Measurements from ENCODE around the gene NCKAP1.

NCKAP1 gene

GRCh38 chr2:182916417-182916816 lies 121.8 kb downstream of the NCKAP1 start:
- TF ChIP-seq, protein P1, sequence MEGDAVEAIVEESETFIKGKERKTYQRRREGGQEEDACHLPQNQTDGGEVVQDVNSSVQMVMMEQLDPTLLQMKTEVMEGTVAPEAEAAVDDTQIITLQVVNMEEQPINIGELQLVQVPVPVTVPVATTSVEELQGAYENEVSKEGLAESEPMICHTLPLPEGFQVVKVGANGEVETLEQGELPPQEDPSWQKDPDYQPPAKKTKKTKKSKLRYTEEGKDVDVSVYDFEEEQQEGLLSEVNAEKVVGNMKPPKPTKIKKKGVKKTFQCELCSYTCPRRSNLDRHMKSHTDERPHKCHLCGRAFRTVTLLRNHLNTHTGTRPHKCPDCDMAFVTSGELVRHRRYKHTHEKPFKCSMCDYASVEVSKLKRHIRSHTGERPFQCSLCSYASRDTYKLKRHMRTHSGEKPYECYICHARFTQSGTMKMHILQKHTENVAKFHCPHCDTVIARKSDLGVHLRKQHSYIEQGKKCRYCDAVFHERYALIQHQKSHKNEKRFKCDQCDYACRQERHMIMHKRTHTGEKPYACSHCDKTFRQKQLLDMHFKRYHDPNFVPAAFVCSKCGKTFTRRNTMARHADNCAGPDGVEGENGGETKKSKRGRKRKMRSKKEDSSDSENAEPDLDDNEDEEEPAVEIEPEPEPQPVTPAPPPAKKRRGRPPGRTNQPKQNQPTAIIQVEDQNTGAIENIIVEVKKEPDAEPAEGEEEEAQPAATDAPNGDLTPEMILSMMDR (IDR thresholded peaks at IDR 0.05; ENCODE audit: control extremely low read depth, extremely low read depth, low read depth, missing control alignments) = no peak
- ChIA-PET POLR2A (no interaction called here), CTCF (interaction anchor here (1.0 to 1.5 kb wide), 3 partner anchors 11 to 149 kb away, joined by 3 to 5 read pairs (median 3); no protein-coding TSS in a partner anchor)
- DNase-seq (ENCODE audit: extremely low spot score) = no peak

DNA sequence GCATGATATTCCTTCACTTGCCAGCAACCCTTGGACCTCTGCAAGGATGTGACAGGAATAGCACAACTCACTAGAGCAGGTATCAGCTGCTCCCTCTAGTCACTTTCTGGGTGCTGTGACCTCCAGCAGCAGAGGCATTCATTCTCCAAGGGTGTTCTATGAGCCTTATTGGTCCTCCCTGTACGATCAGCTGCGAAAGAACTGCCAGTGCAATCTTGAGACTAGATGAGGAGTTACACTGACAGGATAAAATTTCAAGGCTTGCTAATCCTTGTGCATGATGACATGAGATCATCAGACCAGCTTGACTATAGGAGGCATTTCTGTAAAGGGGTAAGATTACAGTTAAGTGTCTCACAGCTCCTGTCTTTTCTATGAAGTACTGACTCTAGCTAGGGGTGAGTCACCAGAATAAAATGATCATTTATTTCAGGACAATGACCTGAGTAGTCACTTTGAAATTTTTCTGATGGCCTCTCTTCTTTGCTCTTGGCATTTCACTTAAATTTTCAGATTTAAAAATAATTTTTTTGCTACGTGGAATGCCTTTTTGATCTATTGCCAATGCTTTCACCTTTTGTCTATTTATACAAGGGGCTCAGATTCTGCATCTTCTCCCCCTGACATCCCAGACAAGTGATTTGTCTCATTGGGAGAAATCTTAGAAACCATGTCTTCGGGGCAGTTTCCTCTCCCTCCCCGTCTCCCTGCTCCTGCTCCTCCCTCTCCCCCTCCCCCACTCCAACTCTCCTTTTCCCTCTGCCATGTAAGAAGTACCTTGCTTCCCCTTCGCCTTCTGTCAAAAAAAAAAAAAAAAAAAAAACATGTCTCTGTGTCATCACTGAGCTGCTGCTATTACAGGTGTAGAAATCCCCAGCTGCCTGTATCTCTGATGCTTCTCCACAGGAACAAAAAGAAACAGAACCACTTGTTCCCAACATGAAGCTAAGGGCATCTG lies 122.6 kb downstream of the NCKAP1 start:
- TF ChIP-seq, protein P1 (IDR thresholded peaks at IDR 0.05; ENCODE audit: control extremely low read depth, extremely low read depth, low read depth, missing control alignments) = no peak
- ChIA-PET POLR2A (no interaction called here), CTCF (interaction anchor here (1.0 to 1.4 kb wide), 3 partner anchors 9 to 24 kb away, joined by 3 read pairs; no protein-coding TSS in a partner anchor)
- no peak for DNase-seq (ENCODE audit: extremely low spot score)

DNA sequence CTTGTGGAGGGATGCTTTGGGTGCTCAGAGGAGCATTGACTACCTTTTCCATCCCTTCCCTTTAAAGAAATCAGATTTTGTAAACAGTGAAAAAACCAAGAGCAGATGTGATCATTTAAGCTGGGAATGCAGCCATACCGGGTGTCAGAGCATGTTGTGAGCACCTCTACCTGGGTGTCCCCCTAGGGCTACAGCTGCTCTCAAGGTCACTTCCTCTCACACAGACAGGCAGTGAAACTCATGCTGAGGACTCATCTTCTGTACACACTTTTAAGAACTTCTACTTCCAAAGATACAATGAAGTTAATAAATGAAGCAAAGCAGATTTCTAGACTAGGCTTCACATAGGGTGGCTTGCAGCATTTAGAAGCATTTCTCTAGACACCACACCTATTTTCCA lies 123.4 kb downstream of the NCKAP1 start:
- TF ChIP-seq, protein P1 (IDR thresholded peaks at IDR 0.05; ENCODE audit: control extremely low read depth, extremely low read depth, low read depth, missing control alignments) = no peak
- POLR2A ChIA-PET = no interaction called here
- CTCF ChIA-PET = interaction anchor here (1.0 to 1.4 kb wide), 3 partner anchors 9 to 24 kb away, joined by 3 read pairs; no protein-coding TSS in a partner anchor
- no peak for DNase-seq (ENCODE audit: extremely low spot score)

DNA sequence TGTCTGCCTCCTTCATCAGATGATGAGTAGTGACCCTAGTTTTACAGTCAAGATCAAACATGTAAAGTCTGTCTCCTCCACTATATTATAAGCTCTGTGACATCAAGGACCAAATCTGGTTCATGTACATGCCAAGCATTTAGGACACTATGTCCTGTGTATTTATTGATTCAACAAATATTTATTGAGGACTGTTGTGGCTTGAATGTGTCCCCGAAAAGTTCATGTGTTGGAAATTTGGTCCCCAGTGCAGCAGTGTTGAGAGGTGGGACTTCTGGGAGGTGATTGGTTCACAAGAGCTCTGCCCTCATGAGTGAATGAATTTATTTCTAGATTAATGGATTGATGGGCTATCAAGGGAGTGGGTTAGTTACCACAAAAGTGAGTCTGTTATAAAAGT lies 125.2 kb downstream of the NCKAP1 start:
- CTCF ChIA-PET = interaction anchor here (1.0 to 1.9 kb wide), 2 partner anchors 8 to 17 kb away, joined by 3 to 4 read pairs; no protein-coding TSS in a partner anchor

GRCh38 chr2:182912518-182912915 lies 125.7 kb downstream of the NCKAP1 start:
- CTCF ChIA-PET = interaction anchor here (0.9 to 1.9 kb wide), 4 partner anchors 7 to 22 kb away, joined by 3 to 6 read pairs (median 4); no protein-coding TSS in a partner anchor
- no peak for DNase-seq (ENCODE audit: extremely low spot score)
- POLR2A ChIA-PET = no interaction called here
- TF ChIP-seq, protein P1 (IDR thresholded peaks at IDR 0.05; ENCODE audit: control extremely low read depth, extremely low read depth, low read depth, missing control alignments) = no peak

More for the DNA sequence above, 125.2 kb downstream of the NCKAP1 start:
- TF ChIP-seq, protein P1 (IDR thresholded peaks at IDR 0.05; ENCODE audit: control extremely low read depth, extremely low read depth, low read depth, missing control alignments) = no peak
- POLR2A ChIA-PET = no interaction called here
- no peak for DNase-seq (ENCODE audit: extremely low spot score)

DNA sequence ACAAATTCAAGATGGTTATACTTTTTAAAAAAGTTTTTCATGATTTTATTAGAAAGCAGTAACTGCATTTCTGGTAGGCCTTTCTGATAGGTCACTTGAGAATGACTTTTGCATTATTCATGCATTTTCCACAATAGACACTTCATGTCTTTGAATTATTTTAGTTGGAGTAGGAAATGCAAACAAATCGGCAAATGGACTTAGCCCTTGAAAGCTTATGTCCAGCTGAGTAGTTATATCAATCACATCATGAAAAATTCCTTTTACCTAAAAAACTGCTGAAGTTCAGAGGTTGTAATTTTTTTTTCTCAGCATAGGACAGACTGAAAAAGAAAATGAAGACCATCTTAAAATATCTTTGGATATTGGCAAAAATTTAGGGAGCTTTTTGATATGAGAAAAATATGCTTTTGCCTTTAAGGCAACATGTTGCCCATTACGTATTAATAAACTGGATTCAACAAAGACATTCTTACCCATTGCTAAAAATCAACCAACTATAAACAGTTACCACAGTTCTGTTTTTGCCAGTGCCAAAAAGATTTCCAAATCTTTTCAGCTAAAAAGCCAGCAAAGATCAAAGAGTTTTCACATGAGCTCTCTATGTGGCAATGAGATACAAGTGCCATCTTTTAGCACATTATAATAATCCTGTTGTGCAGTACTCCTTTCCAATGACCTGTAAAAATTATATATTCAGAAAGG lies 126.3 kb downstream of the NCKAP1 start:
- TF ChIP-seq, protein P1 (IDR thresholded peaks at IDR 0.05; ENCODE audit: control extremely low read depth, extremely low read depth, low read depth, missing control alignments) = no peak
- ChIA-PET POLR2A (no interaction called here), CTCF (interaction anchor here (0.9 to 1.4 kb wide), 2 partner anchors 10 to 22 kb away, joined by 3 to 6 read pairs; no protein-coding TSS in a partner anchor)
- DNase-seq (ENCODE audit: extremely low spot score) = no peak

Measured in GM10248 (cell line).